NCI-H146 (cell line): Measurements from ENCODE around the gene CEBPZ.
A peak's percentile ranks its signal among the peaks of the same experiment; 100 is the strongest.

ENCODE experiments used
- DNase-seq: peaks from one replicate; lab custom pipeline; 2025; lab: John Stamatoyannopoulos, UW

The CEBPZ gene

GRCh38 chr2:37180640-37181039 is 50.8 kb downstream of the CEBPZ start:
- no peak for DNase-seq

GRCh38 chr2:37180006-37180639 is 51.3 kb downstream of the CEBPZ start:
- no peak for DNase-seq

GRCh38 chr2:37173741-37174140 is 57.7 kb downstream of the CEBPZ start:
- no peak for DNase-seq

GRCh38 chr2:37171624-37171950 is 59.8 kb downstream of the CEBPZ start:
- DNase-seq = no peak

GRCh38 chr2:37168217-37168981 is 63.0 kb downstream of the CEBPZ start:
- peak; percentile 34 for DNase-seq

- DNase-seq = no peak
Measured at GRCh38 chr2:37167636-37168180, 63.7 kb downstream of the CEBPZ start.

GRCh38 chr2:37164757-37165156 is 66.6 kb downstream of the CEBPZ start:
- no peak for DNase-seq

GRCh38 chr2:37156857-37157714 is 74.3 kb downstream of the CEBPZ start, which contains the start of gene EIF2AK2:
Gene EIF2AK2, minus strand, starts transcription at chr2:37156980. Its CDS starts 9,174 bp downstream, at chr2:37147806.
- peak; percentile 89 for DNase-seq

- peak; percentile 56 for DNase-seq
Measured at GRCh38 chr2:37156071-37156856, 75.1 kb downstream of the CEBPZ start.

- no peak for DNase-seq
Measured at GRCh38 chr2:37154785-37155184, 76.6 kb downstream of the CEBPZ start.

- DNase-seq = no peak
Measured at GRCh38 chr2:37153224-37153623, 78.2 kb downstream of the CEBPZ start.
